ENCODE data around the gene RNF222. TPM values are rescaled to one million over a fixed set of nuclear protein-coding genes. Genes with fewer than 3 reads are reported as not detected.
"Not testable (repeated sequence)": the region's sequence is repeated elsewhere in the genome, so short reads cannot be mapped to it uniquely, and the experiment has no call there.

RNF222 gene
- total RNA-seq, 4 donors from 2014 or later = not detected

GRCh38 chr17:8380049-8380448, 17.6 kb downstream of the RNF222 start:
- TF ChIP-seq POLR2A (IDR thresholded peaks at IDR 0.05) (no peak), CTCF (IDR thresholded peaks at IDR 0.05) (no peak), POLR2AphosphoS5 (IDR thresholded peaks at IDR 0.05) (no peak), EP300 (IDR thresholded peaks at IDR 0.05; ENCODE audit: low read depth) (no peak)
- H3K4me3 ChIP-seq = no peak overlapping the region
- in situ Hi-C loops (cut with MboI; ENCODE audit: low pct_ligation_motif_present in 1 of 4, low pct_unique_long_range_greater_than_20kb in 1 of 4, low sequenced_read_pairs in 3 of 4) (no loop called here), intact Hi-C loops (cut with DNase I; ENCODE audit: low total_unique reads) (no loop called here)
- H3K27me3 ChIP-seq = no peaks in the 10 kb centered on the region
- H3K4me1 ChIP-seq = peaks cover 16 to 65% (median 50%) of the 10 kb centered on the region in 4 donors
- H3K9me3 ChIP-seq = no peaks in the 10 kb centered on the region
- H3K27ac ChIP-seq = no peak overlapping the region
- WGBS, 2 donors (ENCODE audit: low coverage in 1 of 2) = 38 to 44% methylated on average over 3 of the region's 3 CpGs
- H3K36me3 ChIP-seq = peaks cover 0 to 41% (median 9%) of the 10 kb centered on the region in 4 donors
- no peak for DNase-seq

GRCh38 chr17:8378117-8378516, 19.5 kb downstream of the RNF222 start:
- not testable (repeated sequence) for H3K27me3 ChIP-seq
- 69 to 73% methylated on average over 2 to 8 of the region's 8 CpGs for WGBS, 2 donors (ENCODE audit: low coverage in 1 of 2)
- H3K4me1 ChIP-seq = peaks cover 11 to 57% (median 39%) of the 10 kb centered on the region in 4 donors

GRCh38 chr17:8377422-8377821, 20.2 kb downstream of the RNF222 start:
- Histone ChIP-seq H3K4me3 (no peak overlapping the region), H3K9me3 (no peaks in the 10 kb centered on the region), H3K4me1 (peaks cover 11 to 57% (median 39%) of the 10 kb centered on the region in 4 donors), H3K36me3 (peaks cover 0 to 41% (median 9%) of the 10 kb centered on the region in 4 donors), H3K27me3 (no peaks in the 10 kb centered on the region), H3K27ac (peak overlapping the region; percentile 85 to 87 (median 86))
- DNase-seq = no peak
- WGBS, 2 donors (ENCODE audit: low coverage in 1 of 2) = 60 to 69% methylated on average over 4 of the region's 4 CpGs
- intact Hi-C loops (cut with DNase I; ENCODE audit: low total_unique reads) (no loop called here), in situ Hi-C loops (cut with MboI; ENCODE audit: low pct_ligation_motif_present in 1 of 4, low pct_unique_long_range_greater_than_20kb in 1 of 4, low sequenced_read_pairs in 3 of 4) (no loop called here)
- TF ChIP-seq POLR2AphosphoS5 (IDR thresholded peaks at IDR 0.05) (no peak), POLR2A (IDR thresholded peaks at IDR 0.05) (no peak), CTCF (IDR thresholded peaks at IDR 0.05) (no peak), EP300 (IDR thresholded peaks at IDR 0.05; ENCODE audit: low read depth) (no peak)

More at GRCh38 chr17:8378117-8378516, 19.5 kb downstream of the RNF222 start:
- intact Hi-C loops (cut with DNase I; ENCODE audit: low total_unique reads); H3K9me3 ChIP-seq; DNase-seq; H3K4me3 ChIP-seq; in situ Hi-C loops (cut with MboI; ENCODE audit: low pct_ligation_motif_present in 1 of 4, low pct_unique_long_range_greater_than_20kb in 1 of 4, low sequenced_read_pairs in 3 of 4): not testable (repeated sequence)
- Histone ChIP-seq H3K27ac (peak overlapping the region in 3 of 4 donors; percentile 85 to 87 (median 86)), H3K36me3 (peaks cover 0 to 41% (median 9%) of the 10 kb centered on the region in 4 donors)

- Histone ChIP-seq H3K36me3 (peaks cover 0 to 40% (median 9%) of the 10 kb centered on the region in 4 donors), H3K27me3 (no peaks in the 10 kb centered on the region), H3K4me1 (peaks cover 9 to 47% (median 29%) of the 10 kb centered on the region in 4 donors), H3K4me3 (peak within 1 kb of the TSS; percentile 40 to 69 (median 48)), H3K27ac (peak within 1 kb of the TSS; percentile 85 to 87 (median 86)), H3K9me3 (no peaks in the 10 kb centered on the region)
- WGBS, 2 donors (ENCODE audit: low coverage in 1 of 2) = 1 to 3% methylated on average over 8 to 41 of the region's 41 CpGs
- in situ Hi-C loops (cut with MboI; ENCODE audit: low pct_ligation_motif_present in 1 of 4, low pct_unique_long_range_greater_than_20kb in 1 of 4, low sequenced_read_pairs in 3 of 4) = no loop called here
- peak; percentile 92 for DNase-seq
- TF ChIP-seq EP300 (IDR thresholded peaks at IDR 0.05; ENCODE audit: low read depth) = no peak
- TF ChIP-seq CTCF (IDR thresholded peaks at IDR 0.05) = peak; percentile 46 to 67 (median 59)
- peak; percentile 62 to 93 (median 79) for TF ChIP-seq POLR2AphosphoS5 (IDR thresholded peaks at IDR 0.05)
- TF ChIP-seq POLR2A (IDR thresholded peaks at IDR 0.05) = peak; percentile 89
- intact Hi-C loops (cut with DNase I; ENCODE audit: low total_unique reads) = no loop called here
Measured at GRCh38 chr17:8376271-8377067, 21.2 kb downstream of the RNF222 start, which contains the start of gene KRABD2. KRABD2 (minus strand) TSS chr17:8376704.

Data from transverse colon (tissue), 4 donors.